ACHN (cell line): ENCODE data around the gene ZNF580.
A peak's percentile ranks its signal among the peaks of the same experiment; 100 is the strongest.

Experiments used
- DNase-seq: peaks from one replicate; pipeline ENCODE4 v3.0.0-alpha.2; 2015
- in situ Hi-C: cut with HindIII; loops from 2 replicates; pipeline ENCODE4 v1.10.0; 2017; ENCODE audit warnings: low sequenced_read_pairs, low pct_ligation_motif_present, low pct_unique_long_range_greater_than_20kb

The ZNF580 gene

GRCh38 chr19:55640577-55641425, at the start of gene ZNF580:
Gene ZNF580 (plus strand): TSS chr19:55641002. CDS start chr19:55642509, 1,507 bp downstream.
- in situ Hi-C loops: no loop called here
- peak; percentile 72 for DNase-seq

- no peak for DNase-seq
- in situ Hi-C loops: no loop called here
These were observed 49.2 kb upstream of the ZNF580 start for GRCh38 chr19:55591555-55591954.

GRCh38 chr19:55592391-55593090, 48.3 kb upstream of the ZNF580 start:
- DNase-seq: no peak
- in situ Hi-C loops: no loop called here

GRCh38 chr19:55593096-55593772, 47.6 kb upstream of the ZNF580 start:
- in situ Hi-C loops: no loop called here
- no peak for DNase-seq

GRCh38 chr19:55594996-55595545, 45.7 kb upstream of the ZNF580 start:
- DNase-seq: no peak
- in situ Hi-C loops: no loop called here

GRCh38 chr19:55596304-55596703, 44.5 kb upstream of the ZNF580 start:
- in situ Hi-C loops: no loop called here

GRCh38 chr19:55597501-55597921, 43.3 kb upstream of the ZNF580 start:
- DNase-seq: no peak
- in situ Hi-C loops: no loop called here

More at GRCh38 chr19:55596304-55596703, 44.5 kb upstream of the ZNF580 start:
- no peak for DNase-seq

GRCh38 chr19:55598034-55598433, 42.8 kb upstream of the ZNF580 start:
- in situ Hi-C loops: no loop called here
- DNase-seq: no peak

GRCh38 chr19:55598719-55599467, 41.9 kb upstream of the ZNF580 start:
- peak; percentile 93 for DNase-seq
- in situ Hi-C loops: no loop called here

- in situ Hi-C loops: no loop called here
These were observed 41.3 kb upstream of the ZNF580 start, which contains the start of gene FIZ1 for GRCh38 chr19:55599468-55599841. Gene FIZ1 (minus strand): TSS chr19:55599517. CDS start chr19:55597865, 1,652 bp downstream.

GRCh38 chr19:55599842-55600661, 40.8 kb upstream of the ZNF580 start, which contains the start of gene ZNF524:
Gene ZNF524 (plus strand): TSS chr19:55600288. CDS start chr19:55602113, 1,825 bp downstream.
- in situ Hi-C loops: no loop called here
- DNase-seq: peak; percentile 80

More at GRCh38 chr19:55599468-55599841, 41.3 kb upstream of the ZNF580 start, which contains the start of gene FIZ1:
- peak; percentile 96 for DNase-seq

GRCh38 chr19:55600662-55601028, 40.2 kb upstream of the ZNF580 start:
- no peak for DNase-seq
- in situ Hi-C loops: no loop called here

- in situ Hi-C loops: no loop called here
- DNase-seq: no peak
These were observed 39.7 kb upstream of the ZNF580 start for GRCh38 chr19:55601084-55601483.

- no peak for DNase-seq
- in situ Hi-C loops: no loop called here
These were observed 38.4 kb upstream of the ZNF580 start for GRCh38 chr19:55602104-55603001.

GRCh38 chr19:55603115-55603514, 37.7 kb upstream of the ZNF580 start:
- in situ Hi-C loops: no loop called here
- DNase-seq: no peak

GRCh38 chr19:55603581-55604292, 37.1 kb upstream of the ZNF580 start:
- DNase-seq: no peak

More at GRCh38 chr19:55603581-55604292, 37.1 kb upstream of the ZNF580 start:
- in situ Hi-C loops: no loop called here
